ENCODE measurements around the gene RNF5.

DNA sequence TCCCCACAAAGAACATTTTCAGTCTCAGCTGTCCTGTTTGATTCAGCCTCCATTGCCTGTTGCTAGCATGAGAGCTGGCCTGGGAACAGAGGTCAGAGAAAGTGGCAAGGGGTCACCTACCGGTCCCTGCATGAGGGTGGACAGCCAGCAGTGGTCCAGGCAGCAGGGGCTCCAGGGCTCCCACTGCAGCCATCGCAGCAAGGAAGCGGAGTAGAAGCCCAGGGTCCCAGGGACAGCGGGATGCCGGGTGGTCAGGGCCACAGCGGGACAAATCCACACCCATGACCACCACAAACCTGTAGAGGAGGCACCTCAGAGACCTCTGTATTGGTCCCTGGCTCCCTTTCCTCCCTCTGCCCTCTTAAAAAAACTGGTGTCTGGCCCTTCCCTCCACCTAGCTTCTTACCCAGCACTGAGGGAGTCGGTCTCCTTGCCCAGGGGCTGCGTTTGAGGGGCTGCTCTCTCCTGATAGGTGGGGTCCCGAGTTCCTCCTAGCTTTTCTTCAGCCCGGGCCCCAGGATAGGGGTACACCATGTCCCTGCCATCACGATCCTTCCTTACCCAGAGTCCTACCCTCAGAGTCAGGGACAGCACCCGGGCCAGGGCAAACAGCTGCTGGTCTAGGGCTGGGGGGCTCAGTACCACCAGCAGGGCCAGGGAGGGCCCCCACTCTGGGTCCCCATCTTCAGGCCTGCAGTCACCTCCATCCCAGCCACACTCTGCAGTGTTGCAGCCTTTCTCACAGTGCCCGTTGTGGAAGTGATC, 22.7 kb downstream of the RNF5 start:
- no peak for TF ChIP-seq TP53 (CRISPR knock-in tag; IDR thresholded peaks at IDR 0.05)
- TF ChIP-seq CTCF (IDR thresholded peaks at IDR 0.05): no peak
- no peak for TF ChIP-seq E2F4 (CRISPR knock-in tag; IDR thresholded peaks at IDR 0.05; ENCODE audit: borderline replicate concordance, low read depth)
- no peak for TF ChIP-seq ESRRA (CRISPR knock-in tag; IDR thresholded peaks at IDR 0.05; ENCODE audit: borderline replicate concordance)
- no peak for TF ChIP-seq ATF2 (CRISPR knock-in tag; IDR thresholded peaks at IDR 0.05; ENCODE audit: borderline replicate concordance, low read depth)
- TF ChIP-seq E2F1 (CRISPR knock-in tag; IDR thresholded peaks at IDR 0.05): no peak
- TF ChIP-seq RELA (CRISPR knock-in tag; IDR thresholded peaks at IDR 0.05; ENCODE audit: borderline replicate concordance): no peak
- TF ChIP-seq TEAD4 (CRISPR knock-in tag; IDR thresholded peaks at IDR 0.05): no peak
- TF ChIP-seq, protein P1, sequence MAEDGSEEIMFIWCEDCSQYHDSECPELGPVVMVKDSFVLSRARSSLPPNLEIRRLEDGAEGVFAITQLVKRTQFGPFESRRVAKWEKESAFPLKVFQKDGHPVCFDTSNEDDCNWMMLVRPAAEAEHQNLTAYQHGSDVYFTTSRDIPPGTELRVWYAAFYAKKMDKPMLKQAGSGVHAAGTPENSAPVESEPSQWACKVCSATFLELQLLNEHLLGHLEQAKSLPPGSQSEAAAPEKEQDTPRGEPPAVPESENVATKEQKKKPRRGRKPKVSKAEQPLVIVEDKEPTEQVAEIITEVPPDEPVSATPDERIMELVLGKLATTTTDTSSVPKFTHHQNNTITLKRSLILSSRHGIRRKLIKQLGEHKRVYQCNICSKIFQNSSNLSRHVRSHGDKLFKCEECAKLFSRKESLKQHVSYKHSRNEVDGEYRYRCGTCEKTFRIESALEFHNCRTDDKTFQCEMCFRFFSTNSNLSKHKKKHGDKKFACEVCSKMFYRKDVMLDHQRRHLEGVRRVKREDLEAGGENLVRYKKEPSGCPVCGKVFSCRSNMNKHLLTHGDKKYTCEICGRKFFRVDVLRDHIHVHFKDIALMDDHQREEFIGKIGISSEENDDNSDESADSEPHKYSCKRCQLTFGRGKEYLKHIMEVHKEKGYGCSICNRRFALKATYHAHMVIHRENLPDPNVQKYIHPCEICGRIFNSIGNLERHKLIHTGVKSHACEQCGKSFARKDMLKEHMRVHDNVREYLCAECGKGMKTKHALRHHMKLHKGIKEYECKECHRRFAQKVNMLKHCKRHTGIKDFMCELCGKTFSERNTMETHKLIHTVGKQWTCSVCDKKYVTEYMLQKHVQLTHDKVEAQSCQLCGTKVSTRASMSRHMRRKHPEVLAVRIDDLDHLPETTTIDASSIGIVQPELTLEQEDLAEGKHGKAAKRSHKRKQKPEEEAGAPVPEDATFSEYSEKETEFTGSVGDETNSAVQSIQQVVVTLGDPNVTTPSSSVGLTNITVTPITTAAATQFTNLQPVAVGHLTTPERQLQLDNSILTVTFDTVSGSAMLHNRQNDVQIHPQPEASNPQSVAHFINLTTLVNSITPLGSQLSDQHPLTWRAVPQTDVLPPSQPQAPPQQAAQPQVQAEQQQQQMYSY (CRISPR knock-in tag; IDR thresholded peaks at IDR 0.05): no peak
- no peak for TF ChIP-seq ETV6 (CRISPR knock-in tag; IDR thresholded peaks at IDR 0.05)
- TF ChIP-seq, protein P2, sequence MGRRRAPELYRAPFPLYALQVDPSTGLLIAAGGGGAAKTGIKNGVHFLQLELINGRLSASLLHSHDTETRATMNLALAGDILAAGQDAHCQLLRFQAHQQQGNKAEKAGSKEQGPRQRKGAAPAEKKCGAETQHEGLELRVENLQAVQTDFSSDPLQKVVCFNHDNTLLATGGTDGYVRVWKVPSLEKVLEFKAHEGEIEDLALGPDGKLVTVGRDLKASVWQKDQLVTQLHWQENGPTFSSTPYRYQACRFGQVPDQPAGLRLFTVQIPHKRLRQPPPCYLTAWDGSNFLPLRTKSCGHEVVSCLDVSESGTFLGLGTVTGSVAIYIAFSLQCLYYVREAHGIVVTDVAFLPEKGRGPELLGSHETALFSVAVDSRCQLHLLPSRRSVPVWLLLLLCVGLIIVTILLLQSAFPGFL (CRISPR knock-in tag; IDR thresholded peaks at IDR 0.05; ENCODE audit: borderline replicate concordance): no peak
- TF ChIP-seq, protein P3, sequence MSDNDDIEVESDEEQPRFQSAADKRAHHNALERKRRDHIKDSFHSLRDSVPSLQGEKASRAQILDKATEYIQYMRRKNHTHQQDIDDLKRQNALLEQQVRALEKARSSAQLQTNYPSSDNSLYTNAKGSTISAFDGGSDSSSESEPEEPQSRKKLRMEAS (CRISPR knock-in tag; IDR thresholded peaks at IDR 0.05): no peak
- TF ChIP-seq ZNF121 (CRISPR knock-in tag; IDR thresholded peaks at IDR 0.05): no peak
- TF ChIP-seq, protein P4, sequence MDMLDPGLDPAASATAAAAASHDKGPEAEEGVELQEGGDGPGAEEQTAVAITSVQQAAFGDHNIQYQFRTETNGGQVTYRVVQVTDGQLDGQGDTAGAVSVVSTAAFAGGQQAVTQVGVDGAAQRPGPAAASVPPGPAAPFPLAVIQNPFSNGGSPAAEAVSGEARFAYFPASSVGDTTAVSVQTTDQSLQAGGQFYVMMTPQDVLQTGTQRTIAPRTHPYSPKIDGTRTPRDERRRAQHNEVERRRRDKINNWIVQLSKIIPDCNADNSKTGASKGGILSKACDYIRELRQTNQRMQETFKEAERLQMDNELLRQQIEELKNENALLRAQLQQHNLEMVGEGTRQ (CRISPR knock-in tag; IDR thresholded peaks at IDR 0.05): no peak
